HG03565 (cell line): ENCODE measurements around the gene MAP1B.

ENCODE experiments used
- ATAC-seq: cut with Tn5 transposase; IDR thresholded peaks from one replicate; pipeline ENCODE4 v1.9.1; 2021; ENCODE audit warnings: mild to moderate bottlenecking, moderate library complexity; ENCODE audit not compliant: unreplicated experiment

Gene MAP1B

DNA sequence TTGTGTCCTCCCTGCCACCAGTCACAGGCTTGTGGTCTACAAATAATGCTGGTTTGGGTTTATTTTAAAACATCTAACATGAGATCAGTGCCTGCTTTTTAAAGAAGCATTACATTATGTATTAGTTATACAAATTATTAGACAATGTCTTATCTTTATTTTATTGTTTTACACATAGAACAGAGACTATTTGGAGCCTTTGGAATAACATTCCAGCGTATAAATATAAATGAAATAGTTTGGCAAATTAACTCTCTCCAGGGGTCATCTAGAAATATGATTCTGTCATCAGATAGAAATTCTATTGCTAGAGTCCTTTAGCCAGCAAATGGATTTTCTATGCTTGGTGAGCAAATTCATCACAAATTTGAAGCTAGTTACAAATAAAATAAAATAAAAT, 22.4 kb downstream of the MAP1B start:
- no peak for ATAC-seq

- ATAC-seq: no peak
These were observed 23.1 kb downstream of the MAP1B start for GRCh38 chr5:72130351-72130761.

DNA sequence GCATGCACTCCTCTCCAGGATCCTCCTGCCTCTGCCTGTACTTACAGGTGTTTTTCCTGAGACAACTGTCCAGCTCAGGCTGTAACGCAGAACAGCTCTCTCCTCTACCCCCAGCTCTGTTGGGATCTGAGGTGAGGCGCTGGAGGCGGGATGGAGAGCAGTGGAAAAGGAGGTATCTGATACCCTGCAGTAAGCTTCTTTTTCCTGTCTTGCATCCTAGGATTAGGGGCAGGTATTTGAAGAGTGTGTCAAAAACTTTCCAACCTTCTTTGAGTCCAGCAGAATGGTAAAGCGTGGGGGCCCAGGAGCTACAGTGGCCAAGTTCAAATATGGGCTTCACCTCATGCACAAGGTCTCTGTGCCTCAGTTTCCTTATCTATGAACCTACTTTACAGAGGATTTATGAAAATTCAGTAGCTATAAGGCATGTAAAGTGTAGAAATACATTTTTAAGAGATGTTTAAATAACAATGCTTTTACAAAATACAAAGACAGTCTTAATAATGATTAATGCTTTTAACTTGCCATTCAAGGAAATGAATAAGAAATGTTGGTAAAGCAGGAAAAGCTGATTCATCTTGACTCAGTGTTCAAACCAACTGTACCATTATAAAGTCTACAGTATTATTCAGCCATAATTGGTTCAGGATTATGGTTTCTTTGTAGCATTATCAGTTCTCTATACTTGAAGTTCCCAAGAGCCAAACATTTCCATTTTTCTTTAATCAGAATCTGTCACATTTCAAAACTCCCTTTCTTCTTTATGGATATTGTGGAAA, 26.1 kb downstream of the MAP1B start:
- ATAC-seq: no peak

GRCh38 chr5:72134226-72134899, 27.1 kb downstream of the MAP1B start:
- no peak for ATAC-seq

- ATAC-seq: no peak
These were observed 30.6 kb downstream of the MAP1B start for GRCh38 chr5:72137826-72138409.

DNA sequence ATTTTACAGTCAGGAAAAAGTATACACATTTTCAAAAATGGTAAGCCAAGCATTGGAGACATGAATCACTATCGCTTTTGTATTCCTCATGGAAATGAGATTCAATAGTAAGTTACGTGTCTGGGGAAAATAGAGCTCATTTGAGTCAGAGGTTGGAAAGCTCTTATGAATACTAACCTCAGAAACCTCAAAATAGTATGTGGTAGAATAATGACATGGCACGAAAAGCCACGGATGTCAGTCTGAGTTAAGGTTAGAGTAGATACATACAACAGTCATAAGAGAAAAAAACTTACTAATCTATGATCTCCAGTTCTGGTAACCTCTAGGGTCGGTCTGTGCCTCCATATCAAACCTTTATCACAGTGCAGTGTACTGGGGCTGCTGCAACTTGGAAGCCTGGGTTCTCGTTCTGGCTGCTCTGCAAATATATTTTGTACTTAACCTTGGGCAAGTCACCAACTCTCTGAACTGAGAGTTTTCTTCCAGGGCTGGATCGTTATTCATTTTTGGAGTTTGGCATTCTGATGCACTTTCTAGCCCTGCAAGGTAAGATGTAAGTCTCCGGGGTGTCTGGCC, 31.8 kb downstream of the MAP1B start:
- no peak for ATAC-seq

GRCh38 chr5:72140711-72141110, 33.4 kb downstream of the MAP1B start:
- no peak for ATAC-seq

DNA sequence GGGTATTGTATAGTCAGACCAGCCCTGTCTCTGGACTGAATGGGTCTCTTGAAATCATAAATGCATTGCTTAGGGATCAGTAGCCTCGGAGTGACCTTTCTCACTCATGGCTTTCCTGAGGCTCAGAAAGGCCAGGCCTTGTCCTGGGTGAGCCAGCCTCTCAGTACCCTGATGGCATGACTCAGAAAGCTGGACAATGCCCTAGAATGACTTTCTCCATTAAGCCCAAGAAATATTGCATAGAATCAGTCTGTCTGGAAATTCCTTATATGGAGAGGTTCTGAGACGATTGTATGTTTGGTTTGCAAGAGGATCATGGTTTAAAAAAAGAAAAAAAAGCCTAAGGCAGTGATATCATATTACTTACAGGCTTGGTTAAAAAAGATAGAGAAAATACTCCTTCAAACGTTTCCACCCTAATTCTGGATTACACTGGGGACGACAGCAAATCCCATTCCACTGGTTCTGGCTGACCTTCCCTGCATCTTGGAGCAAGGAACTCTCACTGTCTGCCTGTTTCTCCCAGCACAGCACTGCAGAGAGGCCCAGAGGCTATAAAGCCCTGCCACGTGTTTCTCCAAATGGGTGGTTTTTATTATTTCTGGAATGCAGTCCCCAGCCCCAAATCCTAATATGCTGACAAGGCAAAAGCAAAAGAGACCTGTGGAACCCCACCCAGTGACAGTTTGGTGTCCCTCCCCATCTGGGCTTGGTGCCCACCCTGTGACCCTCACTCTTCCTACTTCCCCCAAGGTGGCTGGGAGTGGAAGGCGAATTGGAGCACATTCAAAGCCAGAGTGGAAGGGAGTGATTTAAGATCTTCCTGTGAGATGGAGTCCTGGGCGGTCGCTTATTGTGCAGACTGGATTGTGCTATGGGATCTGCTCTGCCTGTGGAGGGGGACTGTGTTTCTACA, 34.4 kb downstream of the MAP1B start:
- no peak for ATAC-seq

DNA sequence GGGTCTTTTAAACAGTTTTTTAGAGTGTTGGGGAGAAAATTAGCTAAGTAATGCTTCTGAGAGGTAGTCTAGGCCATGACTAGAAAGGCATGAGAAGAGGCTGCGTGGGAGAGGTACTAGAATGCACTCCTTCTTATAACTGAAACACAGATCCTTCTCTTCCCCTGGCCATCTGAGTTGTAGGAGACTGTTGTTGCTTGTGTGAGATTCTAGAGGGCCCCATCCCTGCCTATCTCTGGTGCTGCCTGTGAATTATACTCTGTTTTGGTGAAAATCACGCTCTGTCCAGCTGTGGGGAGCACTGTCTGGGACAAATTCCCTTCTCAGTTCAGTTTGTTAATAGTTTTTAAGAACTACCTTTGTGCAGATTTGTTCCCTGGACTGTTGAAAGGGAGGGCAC, 37.5 kb downstream of the MAP1B start:
- ATAC-seq: no peak

- no peak for ATAC-seq
These were observed 38.1 kb downstream of the MAP1B start for GRCh38 chr5:72145348-72145747.

GRCh38 chr5:72146056-72146455, 38.8 kb downstream of the MAP1B start:
- ATAC-seq: no peak

DNA sequence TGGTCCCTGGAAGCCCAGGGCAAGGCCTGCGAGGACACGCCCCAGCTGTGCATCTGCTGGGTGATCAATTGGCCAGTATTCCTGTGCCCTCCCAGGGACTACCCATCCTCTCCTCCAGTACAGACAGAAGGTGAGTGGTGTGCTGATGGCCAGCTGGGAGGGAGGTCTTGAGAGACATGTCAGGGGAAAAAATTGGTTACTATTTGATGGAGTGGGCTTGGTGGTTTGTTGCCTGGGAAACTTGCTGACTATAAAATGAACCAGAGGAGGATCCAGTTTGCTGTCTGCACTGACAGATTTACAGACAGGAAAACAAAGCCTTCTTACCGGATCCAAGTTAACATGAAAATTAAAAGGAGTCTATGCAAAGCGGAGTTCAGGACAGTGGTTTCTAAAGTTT, 40.3 kb downstream of the MAP1B start:
- no peak for ATAC-seq

DNA sequence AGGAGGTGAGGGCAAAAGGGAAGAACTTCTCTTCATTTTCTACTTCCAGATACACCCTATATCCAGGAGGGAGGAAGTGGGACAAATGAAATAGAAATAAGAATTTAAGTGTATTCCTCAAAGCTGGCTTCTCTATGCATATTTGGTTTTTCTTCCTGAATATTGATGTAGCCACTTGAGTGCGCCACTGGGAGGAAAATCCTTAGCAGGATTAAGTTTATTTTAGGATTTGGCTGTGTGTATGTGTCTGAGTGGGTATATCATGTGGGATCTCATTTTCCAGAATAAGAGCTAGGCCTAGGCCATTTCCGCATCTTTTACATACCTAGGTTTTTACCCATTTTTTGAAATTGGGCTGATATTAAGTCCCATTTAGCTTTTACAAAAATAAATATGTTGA, 42.5 kb downstream of the MAP1B start:
- no peak for ATAC-seq

- ATAC-seq: no peak
These were observed 43.9 kb downstream of the MAP1B start for GRCh38 chr5:72151169-72151568.

DNA sequence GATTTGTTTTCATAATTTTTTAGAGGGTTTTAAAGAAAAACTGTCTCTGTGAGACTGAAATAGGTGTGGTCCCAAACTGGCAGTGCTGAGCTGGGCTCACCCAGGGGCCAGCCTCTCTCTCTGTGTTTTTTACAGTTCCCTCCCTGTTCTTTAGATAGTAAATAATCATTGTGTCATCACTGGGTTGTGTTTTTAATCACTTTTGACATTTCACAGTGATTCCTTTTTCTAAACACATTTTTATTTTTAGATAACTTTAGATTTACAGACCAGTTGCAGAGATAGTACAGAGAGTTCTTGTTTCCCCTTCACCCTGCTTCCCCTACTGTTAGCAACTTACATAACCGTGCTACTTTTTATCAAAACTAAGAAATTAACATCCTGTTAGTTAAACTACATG, 44.4 kb downstream of the MAP1B start:
- ATAC-seq: no peak

GRCh38 chr5:72152545-72152944, 45.3 kb downstream of the MAP1B start:
- no peak for ATAC-seq

DNA sequence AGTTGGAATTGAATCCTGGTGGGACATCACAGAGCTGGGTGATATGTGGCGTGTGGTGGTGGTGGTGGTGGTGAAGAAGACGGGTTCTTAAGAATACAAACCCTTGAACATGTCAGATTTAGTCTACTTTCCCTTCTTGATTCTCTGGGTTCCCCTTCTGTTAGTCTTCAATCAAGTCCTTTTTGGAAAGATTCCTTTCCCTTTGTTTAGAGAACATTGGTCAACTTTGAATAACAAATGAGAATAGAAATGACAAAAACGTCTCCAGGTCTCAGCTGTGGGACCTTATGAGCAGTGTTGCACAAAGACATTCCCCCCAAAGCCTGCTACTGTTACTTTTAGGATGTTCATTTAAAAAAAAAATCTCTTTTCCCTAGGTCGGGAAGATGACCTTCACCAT, 46.3 kb downstream of the MAP1B start:
- no peak for ATAC-seq

- ATAC-seq: no peak
These were observed 46.9 kb downstream of the MAP1B start for GRCh38 chr5:72154076-72154756.

DNA sequence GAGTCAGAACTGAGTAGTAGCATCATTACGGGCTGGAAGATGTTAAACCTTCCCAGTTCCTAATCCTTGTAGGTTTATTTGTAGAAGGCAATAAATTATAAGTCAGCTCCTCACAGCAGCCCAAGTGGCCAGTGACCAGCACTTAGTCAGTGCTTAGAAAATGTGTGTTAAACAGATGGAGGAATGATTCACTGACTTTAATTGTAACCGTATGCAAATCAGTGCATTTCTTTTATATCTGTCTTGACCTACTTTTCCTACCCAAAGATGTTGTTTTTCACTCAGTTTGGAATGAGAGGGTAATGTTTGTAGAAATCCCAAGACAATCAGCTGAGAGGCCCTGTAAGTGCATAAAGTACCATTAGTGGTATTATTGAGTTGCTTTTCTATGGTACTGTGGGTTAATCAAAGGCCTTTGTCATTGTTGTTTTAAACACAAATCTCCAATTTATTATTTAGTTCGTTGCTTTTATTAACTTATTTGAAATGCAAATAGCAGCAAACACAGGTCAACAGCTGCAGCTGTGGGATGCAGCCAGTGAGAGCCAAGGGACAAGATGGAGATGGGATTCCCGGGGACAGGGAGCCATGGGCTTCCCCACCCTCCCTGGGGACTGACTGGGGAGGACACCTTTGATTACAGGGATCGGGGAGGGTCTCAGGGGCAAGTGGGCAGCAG, 49.8 kb downstream of the MAP1B start:
- ATAC-seq: no peak

GRCh38 chr5:72157625-72157962, 50.3 kb downstream of the MAP1B start:
- no peak for ATAC-seq
